ENCODE data around the gene ENTHD1.

Gene ENTHD1

GRCh38 chr22:39727541-39727940 is 166.0 kb downstream of the ENTHD1 start:
- DNase-seq, result peak in 1 of 2 experiments; percentile 26

GRCh38 chr22:39725351-39726035 is 168.1 kb downstream of the ENTHD1 start:
- DNase-seq, result peak in 1 of 2 experiments; percentile 18

- no peak for DNase-seq
Measured at GRCh38 chr22:39724857-39725256, 168.7 kb downstream of the ENTHD1 start.

GRCh38 chr22:39724390-39724789 is 169.2 kb downstream of the ENTHD1 start:
- no peak for DNase-seq

GRCh38 chr22:39723899-39724351 is 169.6 kb downstream of the ENTHD1 start:
- no peak for DNase-seq

- DNase-seq, result no peak
Measured at GRCh38 chr22:39723463-39723862, 170.1 kb downstream of the ENTHD1 start.

- DNase-seq, result no peak
Measured at GRCh38 chr22:39722501-39722900, 171.1 kb downstream of the ENTHD1 start.

- DNase-seq, result no peak
Measured at GRCh38 chr22:39722032-39722325, 171.6 kb downstream of the ENTHD1 start.

- DNase-seq, result no peak
Measured at GRCh38 chr22:39721206-39722031, 172.1 kb downstream of the ENTHD1 start.

- no peak for DNase-seq
Measured at GRCh38 chr22:39719559-39720450, 173.8 kb downstream of the ENTHD1 start.

GRCh38 chr22:39718921-39719475 is 174.6 kb downstream of the ENTHD1 start:
- DNase-seq, result no peak

GRCh38 chr22:39718206-39718605 is 175.4 kb downstream of the ENTHD1 start:
- no peak for DNase-seq

GRCh38 chr22:39717099-39717498 is 176.5 kb downstream of the ENTHD1 start:
- DNase-seq, result no peak

GRCh38 chr22:39716534-39716933 is 177.0 kb downstream of the ENTHD1 start:
- no peak for DNase-seq

- DNase-seq, result no peak
Measured at GRCh38 chr22:39715778-39716495, 177.6 kb downstream of the ENTHD1 start.

GRCh38 chr22:39714321-39714720 is 179.2 kb downstream of the ENTHD1 start:
- no peak for DNase-seq

GRCh38 chr22:39713799-39714290 is 179.7 kb downstream of the ENTHD1 start:
- DNase-seq, result no peak

GRCh38 chr22:39712751-39713525 is 180.6 kb downstream of the ENTHD1 start:
- DNase-seq, result no peak

- no peak for DNase-seq
Measured at GRCh38 chr22:39712081-39712480, 181.5 kb downstream of the ENTHD1 start.

GRCh38 chr22:39710380-39711150 is 183.0 kb downstream of the ENTHD1 start:
- DNase-seq, result no peak

GRCh38 chr22:39707816-39708215 is 185.7 kb downstream of the ENTHD1 start:
- DNase-seq, result no peak

Data from SHP77 (cell line).